Memory B cell (primary cell): Measurements from ENCODE around the gene GLMN.
"Not testable (repeated sequence)": the region's sequence is repeated elsewhere in the genome, so short reads cannot be mapped to it uniquely, and the experiment has no call there.

Source experiments
- ATAC-seq: fragments of 150-1000 bp; cut with Tn5 transposase; 2 replicates; pipeline ENCODE4 v1.10.0; 2021; ENCODE audit warnings: low read depth, mild to moderate bottlenecking, moderate library complexity
- DNase-seq, 2 donors: peaks; one replicate each; pipeline ENCODE4 v3.0.0; 2022; ENCODE audit warnings: low spot score in 2 of 2
- H3K27ac Mint-ChIP-seq: one replicate; pipeline ENCODE4 v1.8.0; 2022; ENCODE audit warnings: mild to moderate bottlenecking, moderate library complexity, mixed read lengths
- H3K27me3 Mint-ChIP-seq: one replicate; pipeline ENCODE4 v1.8.0; 2022; ENCODE audit warnings: mixed read lengths
- H3K36me3 Mint-ChIP-seq: one replicate; pipeline ENCODE4 v1.8.0; 2022; ENCODE audit warnings: mild to moderate bottlenecking, mixed read lengths
- H3K4me1 Mint-ChIP-seq: one replicate; pipeline ENCODE4 v1.8.0; 2022; ENCODE audit warnings: mixed read lengths
- H3K4me3 Mint-ChIP-seq: one replicate; pipeline ENCODE4 v1.8.0; 2022; ENCODE audit warnings: mild to moderate bottlenecking, moderate library complexity, mixed read lengths
- H3K9me3 Mint-ChIP-seq: one replicate; pipeline ENCODE4 v1.8.0; 2022; ENCODE audit warnings: mixed read lengths

The GLMN gene

GRCh38 chr1:92273039-92273438 is 25.7 kb downstream of the GLMN start:
- Mint-ChIP-seq H3K4me1 (peaks cover 2% of the 10 kb centered on the region), H3K27ac (no peak overlapping the region), H3K27me3 (no peaks in the 10 kb centered on the region), H3K4me3 (no peak overlapping the region), H3K36me3 (peaks cover 37% of the 10 kb centered on the region), H3K9me3 (no peaks in the 10 kb centered on the region)
- ATAC-seq, result no peak
- no peak for DNase-seq

DNA sequence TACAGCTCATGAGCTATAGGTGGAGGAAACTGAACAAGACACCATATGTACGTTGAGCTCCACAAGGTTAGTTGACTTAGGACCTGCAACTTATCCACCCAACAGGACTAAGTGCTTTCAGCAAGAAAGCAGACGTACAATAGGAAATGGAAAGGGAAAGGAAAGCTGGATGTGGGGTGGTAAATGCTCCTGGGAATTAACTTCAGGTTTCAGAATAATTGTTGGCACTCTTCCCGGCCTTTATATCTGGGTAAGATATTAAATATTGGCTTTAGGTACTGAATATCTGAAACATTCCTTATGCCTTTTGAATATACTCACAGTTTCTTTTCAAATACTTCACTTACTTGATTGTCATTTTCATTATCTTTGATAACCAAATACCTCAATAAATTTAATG is 36.3 kb downstream of the GLMN start:
- H3K4me3 Mint-ChIP-seq, result no peak overlapping the region
- H3K9me3 Mint-ChIP-seq, result no peaks in the 10 kb centered on the region
- DNase-seq (no peak), ATAC-seq (no peak)
- H3K27me3 Mint-ChIP-seq, result no peaks in the 10 kb centered on the region
- no peaks in the 10 kb centered on the region for H3K4me1 Mint-ChIP-seq
- H3K36me3 Mint-ChIP-seq, result peaks cover 34% of the 10 kb centered on the region
- no peak overlapping the region for H3K27ac Mint-ChIP-seq

DNA sequence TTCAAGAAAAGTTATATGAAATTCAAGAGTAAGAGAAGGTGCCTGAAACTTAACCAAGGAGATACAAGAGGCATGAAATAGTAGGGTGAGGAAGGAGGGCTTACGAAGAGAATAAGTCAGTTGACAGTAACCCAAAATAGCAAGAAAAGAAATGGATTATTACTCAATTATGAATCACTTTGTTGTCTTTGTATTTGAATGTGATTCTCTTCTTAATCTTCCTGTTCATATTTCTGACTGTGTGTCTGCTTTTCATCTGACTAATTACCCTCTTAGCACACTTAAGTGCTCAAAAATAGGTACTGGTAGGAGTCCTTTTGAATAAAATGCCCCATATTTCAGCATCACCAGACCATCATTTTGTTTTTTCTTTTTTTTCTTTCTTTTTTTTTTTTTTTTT is 39.4 kb downstream of the GLMN start:
- Mint-ChIP-seq H3K36me3 (peaks cover 54% of the 10 kb centered on the region), H3K9me3 (peaks cover 9% of the 10 kb centered on the region), H3K27me3 (no peaks in the 10 kb centered on the region), H3K27ac (no peak overlapping the region), H3K4me1 (no peaks in the 10 kb centered on the region), H3K4me3 (no peak overlapping the region)
- no peak for ATAC-seq
- no peak for DNase-seq

GRCh38 chr1:92254714-92255113 is 44.1 kb downstream of the GLMN start:
- H3K36me3 Mint-ChIP-seq, result peaks cover 54% of the 10 kb centered on the region
- not testable (repeated sequence) for DNase-seq, ATAC-seq, H3K4me1 Mint-ChIP-seq, H3K27ac Mint-ChIP-seq, H3K27me3 Mint-ChIP-seq, H3K4me3 Mint-ChIP-seq
- peaks cover 10% of the 10 kb centered on the region for H3K9me3 Mint-ChIP-seq

DNA sequence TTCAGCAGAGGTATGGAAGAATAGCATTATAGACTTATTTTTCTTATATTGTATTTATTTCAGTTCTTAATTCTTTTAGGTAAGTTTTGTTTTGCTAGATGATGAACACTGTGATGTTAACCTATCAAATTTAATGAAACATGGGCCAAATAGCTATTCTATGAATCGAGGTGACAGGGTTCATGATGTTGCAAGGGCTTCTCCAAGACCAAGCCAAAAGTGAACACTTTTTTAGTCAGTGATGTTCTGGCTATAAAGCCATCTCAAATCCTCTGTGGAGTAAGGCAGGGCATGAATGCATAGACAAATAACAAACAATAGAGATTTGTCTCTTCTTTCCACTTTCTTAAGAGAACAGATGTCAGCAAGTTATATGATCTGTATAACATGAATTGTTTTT is 54.4 kb downstream of the GLMN start:
- H3K4me3 Mint-ChIP-seq, result no peak overlapping the region
- no peaks in the 10 kb centered on the region for H3K27me3 Mint-ChIP-seq
- ATAC-seq (no peak), DNase-seq (no peak)
- no peaks in the 10 kb centered on the region for H3K9me3 Mint-ChIP-seq
- H3K36me3 Mint-ChIP-seq, result peaks cover 5% of the 10 kb centered on the region
- H3K4me1 Mint-ChIP-seq, result no peaks in the 10 kb centered on the region
- H3K27ac Mint-ChIP-seq, result no peak overlapping the region

DNA sequence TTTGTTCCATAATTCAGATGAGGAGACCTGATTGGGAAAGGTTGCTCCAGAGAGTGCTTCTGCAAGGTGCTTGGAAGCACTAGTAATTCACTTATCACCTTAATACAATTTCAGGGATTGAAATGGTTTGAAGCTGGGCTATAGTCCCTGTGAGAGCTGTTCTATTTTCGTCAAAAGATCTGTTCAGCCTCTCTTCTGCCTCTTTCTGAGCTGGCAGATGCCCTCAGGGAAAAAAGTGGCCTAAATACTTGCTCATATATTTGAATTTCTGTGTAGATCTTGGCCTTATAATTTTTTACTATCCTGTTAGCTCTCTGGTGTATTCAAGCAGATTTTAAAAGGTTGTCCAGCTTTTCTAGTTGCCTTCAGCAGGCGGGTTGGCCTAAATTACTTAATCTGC is 58.8 kb downstream of the GLMN start:
- peaks cover 5% of the 10 kb centered on the region for H3K27me3 Mint-ChIP-seq

GRCh38 chr1:92230736-92231135 is 68.1 kb downstream of the GLMN start:
- no peak overlapping the region for H3K27ac Mint-ChIP-seq

More for the DNA sequence above, 58.8 kb downstream of the GLMN start:
- Mint-ChIP-seq H3K4me1 (no peaks in the 10 kb centered on the region), H3K36me3 (peaks cover 3% of the 10 kb centered on the region), H3K9me3 (no peaks in the 10 kb centered on the region), H3K4me3 (no peak overlapping the region), H3K27ac (no peak overlapping the region)
- DNase-seq (no peak), ATAC-seq (no peak)

DNA sequence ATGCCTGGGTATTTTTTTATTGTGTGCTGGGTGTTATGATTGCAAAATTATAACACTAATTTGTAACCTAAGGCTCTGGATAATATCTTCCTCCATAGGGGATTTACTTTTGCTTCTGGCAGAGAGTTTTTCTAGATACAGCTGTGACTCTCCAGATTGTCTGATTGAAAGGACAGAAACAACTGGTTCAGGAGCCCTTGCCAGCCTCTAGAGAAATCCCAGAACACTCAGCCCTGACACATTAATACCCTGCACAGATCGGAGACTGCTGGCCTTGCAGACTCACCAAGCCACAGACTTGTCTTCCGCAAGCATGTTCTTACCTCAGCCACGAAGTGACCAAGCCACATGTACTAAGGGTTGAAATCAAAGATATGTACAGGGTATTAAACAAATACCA is 70.4 kb downstream of the GLMN start:
- H3K27me3 Mint-ChIP-seq, result peaks cover 3% of the 10 kb centered on the region
- no peak overlapping the region for H3K4me3 Mint-ChIP-seq
- ATAC-seq, result no peak
- no peak overlapping the region for H3K27ac Mint-ChIP-seq
- no peaks in the 10 kb centered on the region for H3K36me3 Mint-ChIP-seq
- H3K9me3 Mint-ChIP-seq, result no peaks in the 10 kb centered on the region
- DNase-seq, result no peak
- no peaks in the 10 kb centered on the region for H3K4me1 Mint-ChIP-seq

More at GRCh38 chr1:92230736-92231135, 68.1 kb downstream of the GLMN start:
- no peak for DNase-seq
- no peak for ATAC-seq
- no peaks in the 10 kb centered on the region for H3K36me3 Mint-ChIP-seq
- no peaks in the 10 kb centered on the region for H3K9me3 Mint-ChIP-seq
- H3K27me3 Mint-ChIP-seq, result peaks cover 3% of the 10 kb centered on the region
- no peaks in the 10 kb centered on the region for H3K4me1 Mint-ChIP-seq
- no peak overlapping the region for H3K4me3 Mint-ChIP-seq

- Mint-ChIP-seq H3K27ac (no peak overlapping the region), H3K4me3 (no peak overlapping the region), H3K27me3 (no peaks in the 10 kb centered on the region), H3K4me1 (no peaks in the 10 kb centered on the region), H3K36me3 (no peaks in the 10 kb centered on the region), H3K9me3 (no peaks in the 10 kb centered on the region)
- no peak for ATAC-seq
- DNase-seq, result no peak
These were observed 79.8 kb downstream of the GLMN start for GRCh38 chr1:92219028-92219427.

DNA sequence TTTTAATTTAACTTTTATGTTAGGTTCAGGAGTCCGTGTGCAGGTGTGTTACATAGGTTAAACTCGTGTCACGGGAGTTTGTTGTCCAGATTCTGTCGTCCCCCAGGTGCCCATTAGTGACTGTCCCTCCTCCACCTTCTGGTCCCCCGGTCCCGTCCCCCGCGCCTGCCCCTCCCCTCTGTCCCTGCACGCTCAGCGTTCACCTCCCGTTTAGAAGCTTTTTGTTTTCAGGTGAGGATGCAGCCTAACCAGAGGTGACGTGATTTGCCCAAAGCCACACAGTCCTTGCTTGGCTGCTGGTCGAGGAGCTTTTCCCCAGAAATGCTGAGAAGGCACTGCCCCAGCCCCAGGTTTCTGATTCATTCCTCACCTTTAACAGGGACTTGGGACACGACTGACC is 80.2 kb downstream of the GLMN start:
- ATAC-seq, result no peak
- no peak overlapping the region for H3K4me3 Mint-ChIP-seq
- no peak for DNase-seq
- H3K4me1 Mint-ChIP-seq, result no peaks in the 10 kb centered on the region
- H3K27ac Mint-ChIP-seq, result no peak overlapping the region
- H3K36me3 Mint-ChIP-seq, result no peaks in the 10 kb centered on the region
- H3K27me3 Mint-ChIP-seq, result no peaks in the 10 kb centered on the region
- no peaks in the 10 kb centered on the region for H3K9me3 Mint-ChIP-seq

DNA sequence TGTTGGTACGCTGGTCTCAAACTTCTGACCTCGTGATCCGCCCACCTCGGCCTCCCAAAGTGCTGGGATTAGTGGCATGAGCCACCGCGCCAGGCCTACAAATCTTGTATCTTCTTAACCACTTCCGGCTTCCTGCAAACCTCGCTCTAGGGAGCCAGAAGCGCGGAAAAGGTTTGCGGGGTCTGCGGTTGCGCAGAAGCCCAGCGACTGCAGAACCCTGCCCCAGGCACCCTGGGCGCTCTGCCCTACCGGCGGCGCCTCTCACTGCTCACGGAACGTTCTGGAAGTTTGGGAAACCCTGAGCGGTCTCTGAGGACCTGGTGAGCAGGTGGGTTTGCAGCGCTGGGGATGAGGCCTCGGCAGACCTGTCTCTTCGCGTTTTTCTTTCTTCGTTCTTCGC is 81.1 kb downstream of the GLMN start, which contains the start of gene C1orf146:
Gene C1orf146, plus strand, starts transcription at position 195 of the 400 bp plus-strand sequence. CDS start 13,506 bp downstream, outside the sequence.
- no peak for DNase-seq
- no peaks in the 10 kb centered on the region for H3K9me3 Mint-ChIP-seq
- H3K4me1 Mint-ChIP-seq, result no peaks in the 10 kb centered on the region
- H3K36me3 Mint-ChIP-seq, result no peaks in the 10 kb centered on the region
- no peaks in the 10 kb centered on the region for H3K27me3 Mint-ChIP-seq
- no peak within 1 kb of the TSS for H3K4me3 Mint-ChIP-seq
- no peak within 1 kb of the TSS for H3K27ac Mint-ChIP-seq
- ATAC-seq, result no peak

GRCh38 chr1:92211166-92211565 is 87.6 kb downstream of the GLMN start:
- DNase-seq, result no peak
- Mint-ChIP-seq H3K9me3 (no peaks in the 10 kb centered on the region), H3K27ac (no peak overlapping the region), H3K4me3 (no peak overlapping the region), H3K27me3 (peaks cover 4% of the 10 kb centered on the region), H3K36me3 (no peaks in the 10 kb centered on the region), H3K4me1 (no peaks in the 10 kb centered on the region)
- no peak for ATAC-seq

DNA sequence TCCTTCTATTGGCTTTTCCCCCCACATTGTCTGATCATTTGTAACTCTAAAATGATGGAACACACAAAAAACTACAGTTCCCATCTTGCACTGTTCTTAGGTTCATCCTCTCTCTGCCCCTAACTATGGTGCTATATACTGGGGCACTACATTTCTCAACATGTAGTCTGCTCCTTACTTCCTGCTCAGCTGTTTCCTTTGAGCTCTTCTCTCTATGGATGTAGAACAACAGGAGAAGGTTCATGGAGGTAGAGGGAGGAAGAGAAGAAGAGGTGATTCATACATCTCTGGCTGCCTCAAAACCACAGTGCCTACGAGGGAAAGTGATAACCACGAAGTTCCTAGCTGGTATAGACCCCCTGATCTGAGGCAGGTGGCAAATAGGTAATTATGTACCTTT is 88.1 kb downstream of the GLMN start:
- no peaks in the 10 kb centered on the region for H3K36me3 Mint-ChIP-seq
- no peak overlapping the region for H3K27ac Mint-ChIP-seq
- H3K27me3 Mint-ChIP-seq, result peaks cover 4% of the 10 kb centered on the region
- H3K4me1 Mint-ChIP-seq, result no peaks in the 10 kb centered on the region
- DNase-seq, result no peak
- peaks cover 2% of the 10 kb centered on the region for H3K9me3 Mint-ChIP-seq
- no peak overlapping the region for H3K4me3 Mint-ChIP-seq
- ATAC-seq, result no peak

GRCh38 chr1:92203105-92203504 is 95.7 kb downstream of the GLMN start:
- ATAC-seq (no peak), DNase-seq (no peak)
- Mint-ChIP-seq H3K4me1 (peaks cover 4% of the 10 kb centered on the region), H3K4me3 (no peak overlapping the region), H3K36me3 (no peaks in the 10 kb centered on the region), H3K27me3 (no peaks in the 10 kb centered on the region), H3K27ac (no peak overlapping the region), H3K9me3 (peaks cover 2% of the 10 kb centered on the region)

GRCh38 chr1:92201973-92202372 is 96.8 kb downstream of the GLMN start:
- H3K4me1 Mint-ChIP-seq, result peaks cover 4% of the 10 kb centered on the region
- DNase-seq (no peak), ATAC-seq (no peak)
- H3K27ac Mint-ChIP-seq, result no peak overlapping the region
- H3K4me3 Mint-ChIP-seq, result no peak overlapping the region
- no peaks in the 10 kb centered on the region for H3K27me3 Mint-ChIP-seq
- no peaks in the 10 kb centered on the region for H3K36me3 Mint-ChIP-seq
- peaks cover 2% of the 10 kb centered on the region for H3K9me3 Mint-ChIP-seq
